ENCODE data around the gene PSMG2. TPM values are rescaled to one million over a fixed set of nuclear protein-coding genes. Genes with fewer than 3 reads are reported as not detected.

Gene PSMG2
- total RNA-seq, 1 experiment from 2014 or later, result 78.6 TPM

- Mint-ChIP-seq H3K27me3 (ENCODE audit: unreplicated experiment) (no peaks in the 10 kb centered on the region), H3K4me1 (ENCODE audit: low read depth, unreplicated experiment) (peaks cover 8% of the 10 kb centered on the region), H3K27ac (ENCODE audit: unreplicated experiment) (no peak overlapping the region), H3K9me3 (ENCODE audit: low read depth, unreplicated experiment) (no peaks in the 10 kb centered on the region), H3K4me3 (ENCODE audit: low read depth, unreplicated experiment) (no peak overlapping the region), H3K36me3 (ENCODE audit: insufficient read depth, unreplicated experiment) (peaks cover 14% of the 10 kb centered on the region)
- intact Hi-C loops (cut with micrococcal nuclease; ENCODE audit: unreplicated experiment), result no loop called here
- no peak for DNase-seq
- BruUV-seq (replicated peaks), result no TSS peak
- CTCF ChIA-PET, result no interaction called here
- TF ChIP-seq CTCF (IDR thresholded peaks at IDR 0.05; ENCODE audit: unreplicated experiment), result no peak
Observed at GRCh38 chr18:12689256-12689850, 13.5 kb upstream of the PSMG2 start.

DNA sequence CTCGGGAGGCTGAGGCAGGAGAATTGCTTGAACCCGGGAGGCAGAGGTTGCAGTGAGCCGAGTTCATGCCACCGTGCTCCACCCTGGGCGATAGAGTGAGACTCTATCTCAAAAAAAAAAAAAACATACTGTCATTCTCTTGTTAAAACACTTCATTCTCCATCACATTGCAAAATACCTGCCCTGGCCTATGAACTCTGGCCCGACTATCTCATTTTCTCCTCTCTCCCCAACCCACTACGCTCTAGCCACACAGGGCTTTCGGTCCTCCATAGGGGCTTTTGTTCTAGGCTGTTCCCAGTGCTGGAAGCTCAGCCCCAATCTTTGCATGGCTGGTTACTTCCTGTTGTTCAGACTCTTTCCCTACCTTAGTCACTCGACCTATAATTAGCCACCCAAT lies 10.6 kb upstream of the PSMG2 start:
- no peak for TF ChIP-seq CTCF (IDR thresholded peaks at IDR 0.05; ENCODE audit: unreplicated experiment)
- no peak overlapping the region for H3K27ac Mint-ChIP-seq (ENCODE audit: unreplicated experiment)
- CTCF ChIA-PET, result interaction anchor here (0.7 kb wide), 2 partner anchors 298 to 319 kb away, joined by 3 to 5 read pairs; no protein-coding TSS in a partner anchor

GRCh38 chr18:12694032-12694431 lies 8.8 kb upstream of the PSMG2 start:
- H3K4me1 Mint-ChIP-seq (ENCODE audit: low read depth, unreplicated experiment), result peaks cover 8% of the 10 kb centered on the region
- no TSS peak for BruUV-seq (replicated peaks)
- peaks cover 18% of the 10 kb centered on the region for H3K36me3 Mint-ChIP-seq (ENCODE audit: insufficient read depth, unreplicated experiment)
- no peaks in the 10 kb centered on the region for H3K27me3 Mint-ChIP-seq (ENCODE audit: unreplicated experiment)
- H3K27ac Mint-ChIP-seq (ENCODE audit: unreplicated experiment), result no peak overlapping the region
- no peak for TF ChIP-seq CTCF (IDR thresholded peaks at IDR 0.05; ENCODE audit: unreplicated experiment)
- DNase-seq, result no peak
- intact Hi-C loops (cut with micrococcal nuclease; ENCODE audit: unreplicated experiment), result no loop called here
- no peak overlapping the region for H3K4me3 Mint-ChIP-seq (ENCODE audit: low read depth, unreplicated experiment)
- no peaks in the 10 kb centered on the region for H3K9me3 Mint-ChIP-seq (ENCODE audit: low read depth, unreplicated experiment)
- CTCF ChIA-PET, result no interaction called here

More for the DNA sequence above, 10.6 kb upstream of the PSMG2 start:
- DNase-seq, result no peak
- peaks cover 8% of the 10 kb centered on the region for H3K4me1 Mint-ChIP-seq (ENCODE audit: low read depth, unreplicated experiment)
- H3K27me3 Mint-ChIP-seq (ENCODE audit: unreplicated experiment), result no peaks in the 10 kb centered on the region
- H3K36me3 Mint-ChIP-seq (ENCODE audit: insufficient read depth, unreplicated experiment), result peaks cover 18% of the 10 kb centered on the region
- intact Hi-C loops (cut with micrococcal nuclease; ENCODE audit: unreplicated experiment), result no loop called here
- no peaks in the 10 kb centered on the region for H3K9me3 Mint-ChIP-seq (ENCODE audit: low read depth, unreplicated experiment)
- no peak overlapping the region for H3K4me3 Mint-ChIP-seq (ENCODE audit: low read depth, unreplicated experiment)
- no TSS peak for BruUV-seq (replicated peaks)

- BruUV-seq (replicated peaks), result no TSS peak
- TF ChIP-seq CTCF (IDR thresholded peaks at IDR 0.05; ENCODE audit: unreplicated experiment), result no peak
- CTCF ChIA-PET, result interaction anchor here (0.9 kb wide), 1 partner anchor 305 kb away, joined by 3 read pairs; no protein-coding TSS in a partner anchor
- Mint-ChIP-seq H3K27ac (ENCODE audit: unreplicated experiment) (no peak overlapping the region), H3K4me3 (ENCODE audit: low read depth, unreplicated experiment) (no peak overlapping the region), H3K27me3 (ENCODE audit: unreplicated experiment) (no peaks in the 10 kb centered on the region), H3K4me1 (ENCODE audit: low read depth, unreplicated experiment) (peaks cover 14% of the 10 kb centered on the region), H3K9me3 (ENCODE audit: low read depth, unreplicated experiment) (no peaks in the 10 kb centered on the region), H3K36me3 (ENCODE audit: insufficient read depth, unreplicated experiment) (peaks cover 32% of the 10 kb centered on the region)
- intact Hi-C loops (cut with micrococcal nuclease; ENCODE audit: unreplicated experiment), result loop anchor here (5.0 kb wide), 1 partner anchor 92 kb away; no protein-coding TSS in a partner anchor
- DNase-seq, result no peak
Observed at GRCh38 chr18:12699747-12700146, 3.1 kb upstream of the PSMG2 start.
